Measurements from ENCODE around the gene ALOXE3. TPM values are rescaled to one million over a fixed set of nuclear protein-coding genes. Genes with fewer than 3 reads are reported as not detected.

Gene ALOXE3
- total RNA-seq, 2 donors from 2014 or later, result not detected

- no peaks in the 10 kb centered on the region for H3K36me3 Mint-ChIP-seq (ENCODE audit: insufficient read depth in 2 of 2)
- H3K4me3 Mint-ChIP-seq, result no peak overlapping the region
- no peak overlapping the region for H3K27ac Mint-ChIP-seq
- no peaks in the 10 kb centered on the region for H3K9me3 Mint-ChIP-seq
- H3K4me1 Mint-ChIP-seq (ENCODE audit: low read depth), result peaks cover 18% of the 10 kb centered on the region
- ATAC-seq (replicated peaks in 1 of 2) (peak; percentile 35 to 41), DNase-seq (peak; percentile 55 to 76)
- peaks cover 75% of the 10 kb centered on the region for H3K27me3 Mint-ChIP-seq (ENCODE audit: low read depth)
Measured at GRCh38 chr17:8060274-8060673, 58.0 kb downstream of the ALOXE3 start.

GRCh38 chr17:8059131-8059530, 59.2 kb downstream of the ALOXE3 start:
- peaks cover 68% of the 10 kb centered on the region for H3K27me3 Mint-ChIP-seq (ENCODE audit: low read depth)
- no peaks in the 10 kb centered on the region for H3K9me3 Mint-ChIP-seq
- ATAC-seq (replicated peaks in 1 of 2) (no peak), DNase-seq (no peak)
- H3K4me1 Mint-ChIP-seq (ENCODE audit: low read depth), result peaks cover 18% of the 10 kb centered on the region
- no peaks in the 10 kb centered on the region for H3K36me3 Mint-ChIP-seq (ENCODE audit: insufficient read depth in 2 of 2)
- H3K27ac Mint-ChIP-seq, result no peak overlapping the region
- H3K4me3 Mint-ChIP-seq, result no peak overlapping the region

GRCh38 chr17:8057691-8058114, 60.6 kb downstream of the ALOXE3 start:
- no peak overlapping the region for H3K27ac Mint-ChIP-seq
- peaks cover 18% of the 10 kb centered on the region for H3K4me1 Mint-ChIP-seq (ENCODE audit: low read depth)
- DNase-seq (peak; percentile 36 to 47), ATAC-seq (replicated peaks in 1 of 2) (peak; percentile 76 to 80)
- H3K9me3 Mint-ChIP-seq, result no peaks in the 10 kb centered on the region
- no peaks in the 10 kb centered on the region for H3K36me3 Mint-ChIP-seq (ENCODE audit: insufficient read depth in 2 of 2)
- H3K27me3 Mint-ChIP-seq (ENCODE audit: low read depth), result peaks cover 56% of the 10 kb centered on the region
- no peak overlapping the region for H3K4me3 Mint-ChIP-seq

GRCh38 chr17:8056976-8057625, 61.2 kb downstream of the ALOXE3 start:
- ATAC-seq (replicated peaks in 1 of 2) (no peak), DNase-seq (no peak)
- Mint-ChIP-seq H3K27ac (no peak overlapping the region), H3K4me3 (no peak overlapping the region), H3K9me3 (no peaks in the 10 kb centered on the region), H3K36me3 (ENCODE audit: insufficient read depth in 2 of 2) (no peaks in the 10 kb centered on the region), H3K4me1 (ENCODE audit: low read depth) (peaks cover 18% of the 10 kb centered on the region), H3K27me3 (ENCODE audit: low read depth) (peaks cover 50% of the 10 kb centered on the region)

- peaks cover 43% of the 10 kb centered on the region for H3K27me3 Mint-ChIP-seq (ENCODE audit: low read depth)
- H3K4me1 Mint-ChIP-seq (ENCODE audit: low read depth), result peaks cover 18% of the 10 kb centered on the region
- no peak overlapping the region for H3K4me3 Mint-ChIP-seq
- no peaks in the 10 kb centered on the region for H3K9me3 Mint-ChIP-seq
- peak; percentile 48 to 49 for DNase-seq
- H3K36me3 Mint-ChIP-seq (ENCODE audit: insufficient read depth in 2 of 2), result no peaks in the 10 kb centered on the region
- peak; percentile 74 to 75 for ATAC-seq (replicated peaks in 1 of 2)
- no peak overlapping the region for H3K27ac Mint-ChIP-seq
Measured at GRCh38 chr17:8056232-8056975, 61.9 kb downstream of the ALOXE3 start.

- no peaks in the 10 kb centered on the region for H3K36me3 Mint-ChIP-seq (ENCODE audit: insufficient read depth in 2 of 2)
- DNase-seq, result no peak
- no peak for ATAC-seq (replicated peaks in 1 of 2)
- H3K27ac Mint-ChIP-seq, result no peak overlapping the region
- H3K4me3 Mint-ChIP-seq, result no peak overlapping the region
- H3K9me3 Mint-ChIP-seq, result no peaks in the 10 kb centered on the region
- peaks cover 37% of the 10 kb centered on the region for H3K27me3 Mint-ChIP-seq (ENCODE audit: low read depth)
- peaks cover 18% of the 10 kb centered on the region for H3K4me1 Mint-ChIP-seq (ENCODE audit: low read depth)
Measured at GRCh38 chr17:8055851-8056231, 62.5 kb downstream of the ALOXE3 start.

GRCh38 chr17:8053600-8053999, 64.7 kb downstream of the ALOXE3 start:
- no peaks in the 10 kb centered on the region for H3K36me3 Mint-ChIP-seq (ENCODE audit: insufficient read depth in 2 of 2)
- peaks cover 17% of the 10 kb centered on the region for H3K27me3 Mint-ChIP-seq (ENCODE audit: low read depth)
- H3K4me1 Mint-ChIP-seq (ENCODE audit: low read depth), result peaks cover 18% of the 10 kb centered on the region
- no peak for DNase-seq
- no peak overlapping the region for H3K4me3 Mint-ChIP-seq
- H3K9me3 Mint-ChIP-seq, result no peaks in the 10 kb centered on the region
- ATAC-seq (replicated peaks in 1 of 2), result no peak
- H3K27ac Mint-ChIP-seq, result no peak overlapping the region

GRCh38 chr17:8052256-8053252, 65.8 kb downstream of the ALOXE3 start:
- Mint-ChIP-seq H3K27me3 (ENCODE audit: low read depth) (peaks cover 16% of the 10 kb centered on the region), H3K36me3 (ENCODE audit: insufficient read depth in 2 of 2) (no peaks in the 10 kb centered on the region), H3K4me3 (no peak overlapping the region), H3K27ac (no peak overlapping the region), H3K9me3 (no peaks in the 10 kb centered on the region), H3K4me1 (ENCODE audit: low read depth) (peaks cover 18% of the 10 kb centered on the region)
- DNase-seq, result no peak
- no peak for ATAC-seq (replicated peaks in 1 of 2)

- Mint-ChIP-seq H3K4me1 (ENCODE audit: low read depth) (peaks cover 12% of the 10 kb centered on the region), H3K4me3 (no peak overlapping the region), H3K27me3 (ENCODE audit: low read depth) (peaks cover 9% of the 10 kb centered on the region), H3K36me3 (ENCODE audit: insufficient read depth in 2 of 2) (no peaks in the 10 kb centered on the region), H3K9me3 (no peaks in the 10 kb centered on the region), H3K27ac (no peak overlapping the region)
- ATAC-seq (replicated peaks in 1 of 2) (no peak), DNase-seq (no peak)
Measured at GRCh38 chr17:8051831-8052230, 66.5 kb downstream of the ALOXE3 start.

- ATAC-seq (replicated peaks in 1 of 2) (no peak), DNase-seq (no peak)
- no peaks in the 10 kb centered on the region for H3K27me3 Mint-ChIP-seq (ENCODE audit: low read depth)
- no peak overlapping the region for H3K27ac Mint-ChIP-seq
- no peaks in the 10 kb centered on the region for H3K36me3 Mint-ChIP-seq (ENCODE audit: insufficient read depth in 2 of 2)
- H3K4me3 Mint-ChIP-seq, result no peak overlapping the region
- no peaks in the 10 kb centered on the region for H3K4me1 Mint-ChIP-seq (ENCODE audit: low read depth)
- no peaks in the 10 kb centered on the region for H3K9me3 Mint-ChIP-seq
Measured at GRCh38 chr17:8048736-8049135, 69.6 kb downstream of the ALOXE3 start.

GRCh38 chr17:8048236-8048635, 70.1 kb downstream of the ALOXE3 start:
- Mint-ChIP-seq H3K9me3 (no peaks in the 10 kb centered on the region), H3K27ac (no peak overlapping the region), H3K27me3 (ENCODE audit: low read depth) (no peaks in the 10 kb centered on the region), H3K4me1 (ENCODE audit: low read depth) (no peaks in the 10 kb centered on the region), H3K4me3 (no peak overlapping the region), H3K36me3 (ENCODE audit: insufficient read depth in 2 of 2) (no peaks in the 10 kb centered on the region)
- ATAC-seq (replicated peaks in 1 of 2), result no peak
- DNase-seq, result no peak

- no peak for DNase-seq
- H3K4me1 Mint-ChIP-seq (ENCODE audit: low read depth), result no peaks in the 10 kb centered on the region
- no peaks in the 10 kb centered on the region for H3K9me3 Mint-ChIP-seq
Measured at GRCh38 chr17:8047769-8048110, 70.6 kb downstream of the ALOXE3 start.

More at GRCh38 chr17:8047769-8048110, 70.6 kb downstream of the ALOXE3 start:
- Mint-ChIP-seq H3K27me3 (ENCODE audit: low read depth) (no peaks in the 10 kb centered on the region), H3K27ac (no peak overlapping the region), H3K36me3 (ENCODE audit: insufficient read depth in 2 of 2) (no peaks in the 10 kb centered on the region), H3K4me3 (no peak overlapping the region)
- ATAC-seq (replicated peaks in 1 of 2), result no peak

All from activated T-cell treated with anti-CD3 and anti-CD28 coated beads, Interleukin-2, amount 50 U/mL, for 72 hours (primary cell).